GM10266 (cell line): ENCODE data around the gene BAHCC1.
"Not testable (repeated sequence)": the region's sequence is repeated elsewhere in the genome, so short reads cannot be mapped to it uniquely, and the experiment has no call there.

Experiments used
- DNase-seq: peaks from one replicate; pipeline ENCODE4 v3.0.0; 2012; ENCODE audit errors: extremely low spot score
- CTCF ChIP-seq: IDR thresholded peaks from 2 replicates; pipeline ENCODE4 v1.5.1; 2012; ENCODE audit warnings: mild to moderate bottlenecking, low read depth; ENCODE audit not compliant: control insufficient read depth, insufficient read depth; ENCODE audit errors: missing control alignments

The BAHCC1 gene

GRCh38 chr17:81419886-81420768, 24.9 kb downstream of the BAHCC1 start:
- no peak for DNase-seq
- no peak for TF ChIP-seq CTCF

GRCh38 chr17:81420769-81421462, 25.7 kb downstream of the BAHCC1 start:
- DNase-seq, result no peak
- no peak for TF ChIP-seq CTCF

GRCh38 chr17:81422776-81423697, 27.8 kb downstream of the BAHCC1 start:
- no peak for DNase-seq
- no peak for TF ChIP-seq CTCF

- no peak for TF ChIP-seq CTCF
- no peak for DNase-seq
Measured at GRCh38 chr17:81423698-81424071, 28.4 kb downstream of the BAHCC1 start.

- DNase-seq, result no peak
Measured at GRCh38 chr17:81424151-81425017, 29.1 kb downstream of the BAHCC1 start.

GRCh38 chr17:81425041-81425440, 29.8 kb downstream of the BAHCC1 start:
- not testable (repeated sequence) for DNase-seq

More at GRCh38 chr17:81424151-81425017, 29.1 kb downstream of the BAHCC1 start:
- no peak for TF ChIP-seq CTCF

- not testable (repeated sequence) for DNase-seq
Measured at GRCh38 chr17:81425716-81426392, 30.6 kb downstream of the BAHCC1 start.
